ENCODE data around the gene NXNL1.
A peak's percentile ranks its signal among the peaks of the same experiment; 100 is the strongest.
"Not testable (repeated sequence)": the region's sequence is repeated elsewhere in the genome, so short reads cannot be mapped to it uniquely, and the experiment has no call there.

The NXNL1 gene

DNA sequence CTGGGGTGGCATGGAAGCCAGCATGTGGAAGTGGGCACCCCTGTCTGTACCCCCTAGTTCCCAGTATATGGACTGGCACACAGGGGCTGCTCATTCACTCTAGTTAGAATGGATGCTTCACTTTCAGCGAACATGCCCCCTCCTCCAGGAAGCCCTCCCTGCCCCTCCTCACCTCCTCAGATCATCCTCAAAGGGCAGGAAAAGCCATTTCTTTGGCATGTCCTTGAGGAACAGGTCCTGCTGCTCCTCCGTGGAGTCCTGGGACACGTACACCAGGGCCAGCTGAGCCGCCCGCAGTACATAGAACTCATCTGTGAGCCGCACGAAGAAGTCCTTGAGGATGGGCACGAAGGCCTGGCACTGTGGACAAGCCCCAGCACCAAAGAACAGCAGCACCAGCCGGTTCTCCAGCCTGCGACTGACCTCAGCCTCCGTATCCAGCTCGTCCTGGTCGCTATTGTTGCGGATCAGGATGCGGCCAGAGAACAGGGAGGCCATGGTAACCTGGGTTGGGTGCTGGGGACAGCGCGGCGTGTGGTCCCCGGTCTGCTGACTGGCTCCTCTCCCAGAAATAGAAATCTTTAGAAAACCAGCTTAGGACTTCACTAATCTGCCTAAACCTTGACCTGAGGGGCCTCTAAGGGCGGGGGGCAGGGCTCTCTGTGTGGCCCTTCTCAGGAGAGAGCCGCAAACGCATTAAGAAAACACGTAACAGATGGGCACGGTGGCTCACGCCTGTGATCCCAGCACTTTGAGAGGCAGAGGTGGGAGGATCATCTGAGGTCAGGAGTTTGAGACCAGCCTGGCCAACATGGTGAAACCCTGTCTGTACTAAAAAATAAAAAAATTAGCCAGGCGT is at the start of gene NXNL1:
Gene NXNL1 (minus strand): TSS at position 555 of the 859 bp plus-strand sequence. CDS start 57 bp downstream, at position 498.
- no peak for DNase-seq (ENCODE audit: low read depth in 3 of 3, low spot score in 1 of 3)

DNA sequence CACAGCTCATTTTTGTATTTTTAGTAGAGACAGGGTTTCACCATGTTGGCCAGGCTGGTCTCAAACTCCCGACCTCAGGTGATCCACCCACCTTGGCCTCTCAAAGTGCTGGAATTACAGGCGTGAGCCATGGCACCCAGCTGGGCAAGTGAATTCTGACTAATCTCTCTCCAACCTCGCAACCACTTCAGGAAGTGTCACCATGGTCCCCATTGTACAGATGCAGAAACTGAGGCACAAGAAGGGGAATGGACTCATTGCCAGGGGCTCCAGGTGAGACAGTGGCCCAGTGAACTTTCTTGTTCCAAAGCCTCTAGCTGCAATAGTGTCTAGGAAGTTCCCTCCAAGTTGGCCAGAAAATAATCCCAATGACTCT is 47.8 kb upstream of the NXNL1 start:
- not testable (repeated sequence) for DNase-seq (ENCODE audit: low read depth in 3 of 3, low spot score in 1 of 3)

- DNase-seq (ENCODE audit: low read depth in 3 of 3, low spot score in 1 of 3): no peak
Observed at GRCh38 chr19:17506745-17507144, 46.0 kb upstream of the NXNL1 start.

GRCh38 chr19:17505223-17505622 is 44.5 kb upstream of the NXNL1 start:
- no peak for DNase-seq (ENCODE audit: low read depth in 3 of 3, low spot score in 1 of 3)

DNA sequence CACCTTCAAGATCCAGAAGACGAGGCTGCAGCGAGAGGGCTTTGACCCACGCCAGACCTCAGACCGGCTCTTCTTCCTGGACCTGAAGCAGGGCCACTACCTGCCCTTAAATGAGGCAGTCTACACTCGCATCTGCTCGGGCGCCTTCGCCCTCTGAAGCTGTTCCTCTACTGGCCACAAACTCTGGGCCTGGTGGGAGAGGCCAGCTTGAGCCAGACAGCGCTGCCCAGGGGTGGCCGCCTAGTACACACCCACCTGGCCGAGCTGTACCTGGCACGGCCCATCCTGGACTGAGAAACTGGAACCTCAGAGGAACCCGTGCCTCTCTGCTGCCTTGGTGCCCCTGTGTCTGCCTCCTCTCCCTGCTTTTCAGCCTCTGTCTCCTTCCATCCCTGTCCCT is 43.7 kb upstream of the NXNL1 start:
- DNase-seq (ENCODE audit: low read depth in 3 of 3, low spot score in 1 of 3): no peak

GRCh38 chr19:17504030-17504429 is 43.3 kb upstream of the NXNL1 start:
- no peak for DNase-seq (ENCODE audit: low read depth in 3 of 3, low spot score in 1 of 3)

GRCh38 chr19:17503240-17503639 is 42.5 kb upstream of the NXNL1 start:
- no peak for DNase-seq (ENCODE audit: low read depth in 3 of 3, low spot score in 1 of 3)

GRCh38 chr19:17500447-17501198 is 39.9 kb upstream of the NXNL1 start:
- no peak for DNase-seq (ENCODE audit: low read depth in 3 of 3, low spot score in 1 of 3)

DNA sequence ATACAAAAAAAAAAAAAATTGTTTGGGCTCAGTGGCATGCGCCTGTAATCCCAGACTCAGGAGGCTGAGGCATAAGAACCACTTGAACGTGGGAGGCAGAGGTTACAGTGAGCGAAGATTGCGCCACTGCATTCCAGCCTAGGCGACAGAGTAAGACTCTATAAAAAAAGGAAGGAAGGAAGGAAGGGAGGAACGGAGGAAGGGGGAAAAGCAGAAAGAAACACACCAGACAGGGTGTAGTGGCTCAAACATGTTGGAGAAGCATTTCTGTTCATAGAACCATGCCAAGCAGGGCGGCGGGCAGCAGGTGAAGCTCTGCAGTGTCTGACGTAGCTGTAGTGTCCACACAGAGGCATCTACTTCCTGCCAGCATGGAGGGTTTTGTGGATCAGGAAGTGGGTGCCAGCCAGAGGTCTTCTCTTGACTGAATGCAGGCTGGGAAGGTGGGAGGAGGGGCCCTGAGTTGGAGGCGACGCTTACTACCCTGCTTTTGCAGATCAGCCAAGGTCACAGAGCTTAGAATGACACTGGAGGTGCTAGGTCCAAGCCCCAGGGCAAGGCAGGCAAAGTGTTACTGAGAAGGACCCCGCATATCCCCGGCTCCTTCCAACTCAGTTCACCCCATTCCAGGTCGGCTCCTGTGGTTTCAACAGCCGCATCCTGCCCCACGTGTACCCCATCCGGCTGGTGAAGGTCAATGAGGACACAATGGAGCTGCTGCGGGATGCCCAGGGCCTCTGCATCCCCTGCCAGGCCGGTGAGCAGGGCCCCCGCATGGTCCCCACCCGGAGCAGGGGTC is 39.1 kb upstream of the NXNL1 start:
- no peak for DNase-seq (ENCODE audit: low read depth in 3 of 3, low spot score in 1 of 3)

GRCh38 chr19:17499025-17499424 is 38.3 kb upstream of the NXNL1 start:
- DNase-seq (ENCODE audit: low read depth in 3 of 3, low spot score in 1 of 3): not testable (repeated sequence)

- no peak for DNase-seq (ENCODE audit: low read depth in 3 of 3, low spot score in 1 of 3)
Observed at GRCh38 chr19:17497149-17497798, 36.5 kb upstream of the NXNL1 start.

- DNase-seq (ENCODE audit: low read depth in 3 of 3, low spot score in 1 of 3): peak; percentile 46 to 69 (median 51)
Observed at GRCh38 chr19:17496337-17496997, 35.7 kb upstream of the NXNL1 start.

DNA sequence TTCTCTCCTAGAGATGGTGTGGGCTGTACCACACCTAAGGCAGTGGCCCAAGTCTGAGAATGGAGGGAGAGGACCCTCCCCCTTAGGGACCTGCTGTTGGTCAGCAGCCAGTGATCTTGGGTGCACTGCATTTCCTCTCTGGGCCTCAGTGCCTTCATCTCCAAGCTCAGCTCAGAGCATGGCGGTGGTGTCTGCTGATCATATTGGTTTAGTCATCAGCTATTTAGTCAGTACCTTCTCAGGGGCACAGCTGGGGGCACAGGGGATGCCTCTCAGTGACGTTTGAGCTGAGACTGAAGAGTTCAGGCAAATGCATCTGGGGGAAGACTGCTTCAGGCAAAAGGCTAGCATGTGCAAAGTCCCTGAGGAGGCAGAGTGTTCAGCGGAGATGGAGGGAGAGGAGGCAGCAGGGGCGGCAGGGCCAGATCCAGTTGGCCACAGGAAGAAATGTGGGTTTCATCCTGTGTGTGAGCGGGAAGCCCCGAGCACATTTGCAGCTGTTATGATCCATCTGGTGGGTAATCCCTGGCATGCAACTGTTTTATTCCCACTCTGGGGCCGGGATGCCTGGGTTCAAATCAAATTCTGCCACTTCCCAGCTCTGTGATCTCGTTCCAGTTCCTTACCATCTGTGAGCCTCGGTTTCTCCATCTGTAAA is 35.0 kb upstream of the NXNL1 start:
- DNase-seq (ENCODE audit: low read depth in 3 of 3, low spot score in 1 of 3): no peak

DNA sequence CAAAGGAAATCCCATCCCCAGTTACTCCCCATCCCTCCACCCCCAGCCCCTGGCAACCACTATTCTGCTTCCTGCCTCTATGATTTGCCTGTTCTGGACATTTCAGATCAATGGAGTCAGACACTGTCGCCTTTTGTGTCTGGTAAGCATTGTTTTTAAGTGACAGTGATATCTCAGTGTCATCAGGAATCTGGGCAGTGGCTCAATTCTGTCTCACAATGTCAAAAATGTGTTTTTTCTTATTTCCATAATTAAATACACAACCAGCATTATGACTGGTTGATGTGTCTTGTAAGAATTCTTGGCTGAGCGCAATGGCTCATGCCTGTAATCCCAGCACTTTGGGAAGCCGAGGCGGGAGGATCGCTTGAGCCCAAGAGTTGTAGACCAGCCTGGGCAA is 30.6 kb upstream of the NXNL1 start:
- no peak for DNase-seq (ENCODE audit: low read depth in 3 of 3, low spot score in 1 of 3)

DNA sequence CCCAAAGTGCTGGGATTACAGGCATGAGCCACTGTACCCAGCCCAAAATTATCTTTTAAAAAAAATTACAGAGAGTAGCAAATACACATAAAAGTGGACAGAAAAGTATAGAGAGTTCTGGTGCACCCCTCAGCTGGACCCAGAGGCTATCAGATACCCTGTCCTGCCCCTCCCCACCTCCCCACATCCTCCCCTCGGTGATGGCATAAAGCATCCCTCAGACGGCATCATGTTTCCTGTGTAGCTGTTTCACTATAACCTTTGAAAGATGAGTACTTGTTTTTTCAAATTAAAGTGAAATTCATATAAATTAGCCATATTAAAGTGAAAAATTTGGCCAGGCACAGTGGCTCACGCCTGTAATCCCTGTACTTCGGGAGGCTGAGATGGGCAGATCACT is 29.7 kb upstream of the NXNL1 start:
- no peak for DNase-seq (ENCODE audit: low read depth in 3 of 3, low spot score in 1 of 3)

DNA sequence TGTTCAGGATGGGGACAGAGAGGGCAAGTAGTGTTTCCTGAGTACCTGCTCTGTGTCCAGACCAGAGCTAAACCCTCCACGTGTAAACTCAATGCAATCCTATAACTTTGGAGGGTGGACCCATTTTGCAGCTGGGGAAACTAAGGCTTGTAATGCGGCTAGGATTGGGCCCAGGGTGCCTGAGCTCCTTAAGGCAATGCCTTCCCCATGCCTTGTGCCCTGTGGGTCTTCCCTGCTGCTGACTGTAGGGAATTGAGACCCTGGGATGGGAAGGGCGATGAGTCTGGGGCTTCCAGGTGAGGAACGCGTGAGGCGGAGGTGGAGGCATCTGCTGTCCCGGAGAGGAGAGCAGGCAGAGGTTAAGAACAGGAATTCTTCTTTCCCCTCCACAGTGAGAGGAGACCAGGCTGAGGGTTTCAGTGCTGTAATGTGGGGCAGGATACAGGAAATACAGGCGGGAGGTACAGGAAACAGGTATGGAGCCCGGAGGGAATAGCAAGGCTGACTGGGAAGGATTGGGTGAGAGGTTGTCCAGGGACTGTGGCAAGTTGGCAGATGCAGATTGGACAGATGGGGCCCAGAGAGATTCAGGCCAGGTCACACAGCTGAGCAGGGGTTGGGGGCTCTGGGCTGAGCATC is 28.8 kb upstream of the NXNL1 start:
- DNase-seq (ENCODE audit: low read depth in 3 of 3, low spot score in 1 of 3): no peak

DNA sequence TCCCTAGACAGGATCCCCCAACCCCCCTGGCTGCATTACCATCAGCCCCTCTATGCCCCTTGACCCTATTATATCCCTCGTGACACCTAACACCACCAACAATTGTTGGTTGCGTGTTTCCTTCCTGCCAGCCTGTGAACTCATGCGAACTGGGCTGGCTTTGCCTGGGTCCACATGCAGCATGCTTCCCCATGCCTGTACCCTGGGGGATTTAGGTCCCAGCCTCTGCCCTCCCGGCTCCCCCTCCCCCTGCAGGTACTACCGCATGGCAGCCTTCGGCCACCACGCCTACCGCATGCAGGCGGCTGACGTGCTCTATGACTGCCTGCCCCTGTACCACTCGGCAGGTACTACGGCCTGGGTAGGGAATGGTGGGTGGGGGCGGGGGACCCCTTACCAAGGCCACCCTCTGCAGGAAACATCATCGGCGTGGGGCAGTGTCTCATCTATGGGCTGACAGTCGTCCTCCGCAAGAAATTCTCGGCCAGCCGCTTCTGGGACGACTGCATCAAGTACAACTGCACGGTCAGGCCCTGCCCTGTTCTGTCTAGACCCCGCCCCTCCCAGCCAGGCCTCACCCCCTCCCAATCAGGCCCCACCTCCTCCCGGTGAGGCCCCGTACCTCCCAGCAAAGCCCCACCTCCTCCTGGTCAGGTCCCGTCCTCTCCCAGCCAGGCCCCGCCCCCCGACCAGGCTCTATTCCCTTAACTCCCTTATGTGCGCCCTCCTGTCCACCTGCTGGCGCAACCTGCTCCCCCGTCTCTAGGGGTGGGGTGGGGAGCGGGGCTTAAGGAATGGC is 28.1 kb upstream of the NXNL1 start:
- DNase-seq (ENCODE audit: low read depth in 3 of 3, low spot score in 1 of 3): peak; percentile 26 to 67 (median 27)

DNA sequence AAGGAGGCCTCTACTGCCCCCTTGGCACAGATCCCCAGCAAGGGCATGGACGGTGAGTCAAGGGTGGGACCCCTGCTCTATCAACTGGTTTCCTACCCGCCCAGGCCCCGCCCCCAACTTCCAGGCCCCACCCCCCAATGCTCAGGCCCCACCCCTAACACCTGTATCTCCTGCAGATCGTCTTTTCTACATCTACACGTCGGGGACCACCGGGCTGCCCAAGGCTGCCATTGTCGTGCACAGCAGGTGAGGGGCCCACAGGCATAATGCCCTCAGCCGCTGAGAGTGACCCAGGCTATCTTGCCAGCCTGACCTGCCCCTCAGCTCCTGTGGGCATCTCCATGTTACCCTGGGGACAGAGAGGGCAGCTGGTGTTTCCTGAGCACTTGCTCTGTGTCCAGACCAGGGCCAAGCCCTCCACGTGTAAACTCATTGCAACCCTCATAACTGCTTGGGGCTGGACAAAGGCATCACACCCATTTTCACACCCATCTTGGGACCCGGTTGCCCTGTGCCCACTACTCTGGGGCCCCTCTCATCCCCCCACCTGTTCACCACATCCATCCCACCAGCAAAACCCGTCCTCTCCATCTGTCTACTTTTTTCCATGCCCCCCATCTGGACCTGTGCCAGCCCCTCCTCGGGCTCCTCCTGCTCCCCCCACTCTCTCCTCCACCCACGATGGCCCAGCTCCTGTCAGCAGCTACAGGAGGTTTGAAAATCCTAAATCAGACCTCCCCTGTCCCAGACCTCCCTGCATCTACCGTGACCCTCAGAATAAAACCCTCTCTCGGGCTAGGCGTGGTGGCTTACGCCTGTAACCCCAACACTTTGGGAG is 26.8 kb upstream of the NXNL1 start:
- DNase-seq (ENCODE audit: low read depth in 3 of 3, low spot score in 1 of 3): no peak

Data from stimulated activated CD4-positive, alpha-beta T cell treated with anti-CD3 and anti-CD28 coated beads, TNF-alpha, amount 100 ng/mL, for 1 hour (primary cell).